D721Med (cell line): ENCODE measurements around the gene WFIKKN1.

Source experiments
- DNase-seq: peaks from one replicate; pipeline ENCODE4 v3.0.0; 2011; ENCODE audit warnings: low spot score; ENCODE audit not compliant: insufficient read length
- FAIRE-seq: peaks from 2 replicates; lab custom pipeline; 2011; peaks lifted over from hg19 to GRCh38; lab: Jason Lieb, UNC
- TF ChIP-seq, protein P1 (sequence below): IDR thresholded peaks from 2 replicates; pipeline ENCODE4 v1.5.1; 2012; ENCODE audit warnings: mild to moderate bottlenecking, control low read depth; ENCODE audit not compliant: insufficient read depth; ENCODE audit errors: missing control alignments

The WFIKKN1 gene

GRCh38 chr16:629185-629832, 1.5 kb upstream of the WFIKKN1 start:
- DNase-seq (no peak), FAIRE-seq (no peak)

DNA sequence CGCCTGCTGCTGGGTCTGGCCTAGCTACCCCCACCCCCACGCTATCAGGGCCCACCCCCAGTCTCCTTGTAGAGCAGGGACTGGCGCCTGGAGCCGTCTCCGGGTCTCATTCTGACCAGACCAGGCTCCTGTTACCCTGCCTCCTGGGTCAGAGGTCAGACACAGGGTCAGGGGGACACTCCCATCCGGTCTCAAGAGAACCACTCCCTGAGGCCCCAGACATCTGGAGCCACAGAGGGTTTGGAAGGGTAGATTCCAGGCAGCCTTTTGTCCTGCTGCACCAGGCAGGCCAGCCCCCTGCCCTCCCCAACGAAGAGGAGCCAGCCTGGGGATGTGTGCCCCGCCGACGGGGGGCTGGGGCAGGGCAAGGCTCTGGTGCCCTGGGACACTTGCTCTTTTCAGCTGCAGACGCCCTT, 944 bp upstream of the WFIKKN1 start:
- no peak for FAIRE-seq
- TF ChIP-seq, protein P1, sequence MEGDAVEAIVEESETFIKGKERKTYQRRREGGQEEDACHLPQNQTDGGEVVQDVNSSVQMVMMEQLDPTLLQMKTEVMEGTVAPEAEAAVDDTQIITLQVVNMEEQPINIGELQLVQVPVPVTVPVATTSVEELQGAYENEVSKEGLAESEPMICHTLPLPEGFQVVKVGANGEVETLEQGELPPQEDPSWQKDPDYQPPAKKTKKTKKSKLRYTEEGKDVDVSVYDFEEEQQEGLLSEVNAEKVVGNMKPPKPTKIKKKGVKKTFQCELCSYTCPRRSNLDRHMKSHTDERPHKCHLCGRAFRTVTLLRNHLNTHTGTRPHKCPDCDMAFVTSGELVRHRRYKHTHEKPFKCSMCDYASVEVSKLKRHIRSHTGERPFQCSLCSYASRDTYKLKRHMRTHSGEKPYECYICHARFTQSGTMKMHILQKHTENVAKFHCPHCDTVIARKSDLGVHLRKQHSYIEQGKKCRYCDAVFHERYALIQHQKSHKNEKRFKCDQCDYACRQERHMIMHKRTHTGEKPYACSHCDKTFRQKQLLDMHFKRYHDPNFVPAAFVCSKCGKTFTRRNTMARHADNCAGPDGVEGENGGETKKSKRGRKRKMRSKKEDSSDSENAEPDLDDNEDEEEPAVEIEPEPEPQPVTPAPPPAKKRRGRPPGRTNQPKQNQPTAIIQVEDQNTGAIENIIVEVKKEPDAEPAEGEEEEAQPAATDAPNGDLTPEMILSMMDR, result no peak
- no peak for DNase-seq

More at GRCh38 chr16:629185-629832, 1.5 kb upstream of the WFIKKN1 start:
- TF ChIP-seq, protein P1, result no peak

DNA sequence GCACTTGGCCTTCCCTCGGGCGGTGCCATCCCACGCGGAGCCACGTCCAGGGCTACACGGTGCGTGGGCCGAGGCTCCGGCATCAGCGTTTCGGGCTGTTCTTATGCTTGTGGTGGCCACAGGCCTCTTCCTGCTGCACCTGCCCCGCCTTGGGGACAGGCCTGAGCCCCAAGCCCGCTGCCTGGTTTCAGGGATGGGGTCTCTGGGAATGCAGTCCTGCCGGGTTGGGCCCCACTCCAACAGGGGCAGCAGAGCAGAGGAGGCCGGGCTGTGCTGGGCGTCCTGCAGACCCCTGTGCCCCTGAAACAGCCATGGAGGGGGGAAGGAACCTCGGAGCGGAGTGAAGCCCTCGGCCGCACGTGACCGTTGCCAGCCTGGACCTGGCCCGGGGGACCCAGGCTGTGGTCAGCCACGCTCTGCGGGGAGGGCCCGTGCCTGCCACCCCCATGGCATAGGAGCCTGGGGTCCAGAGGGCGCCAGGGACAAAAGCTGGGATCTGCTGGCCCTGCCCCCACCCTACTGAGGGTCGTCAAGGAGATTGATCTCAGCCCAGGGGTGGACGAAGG, 453 bp upstream of the WFIKKN1 start:
- DNase-seq (no peak), FAIRE-seq (no peak)
- TF ChIP-seq, protein P1, result no peak

DNA sequence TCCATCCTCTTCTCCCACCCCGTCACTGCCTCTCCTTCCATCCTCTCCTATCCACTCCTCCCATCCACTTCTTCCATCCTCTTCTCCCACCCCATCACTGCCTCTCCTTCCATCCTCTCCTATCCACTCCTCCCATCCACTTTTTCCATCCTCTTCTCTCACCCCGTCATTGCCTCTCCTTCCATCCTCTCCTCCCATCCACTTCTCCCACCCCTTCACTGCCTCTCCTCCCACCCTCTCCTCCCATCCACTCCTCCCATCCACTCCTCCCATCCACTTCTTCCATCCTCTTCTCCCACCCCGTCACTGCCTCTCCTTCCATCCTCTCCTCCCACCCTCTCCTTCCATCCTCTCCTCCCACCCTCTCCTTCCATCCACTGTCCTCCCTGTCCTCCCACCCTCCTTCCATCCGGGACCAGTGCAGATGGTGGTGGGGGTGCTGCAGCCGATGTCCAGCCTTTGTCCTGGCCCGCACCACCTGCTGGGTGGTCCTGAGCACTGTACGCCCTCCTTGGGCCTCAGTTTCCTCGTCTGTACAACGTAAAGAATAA, 1.1 kb downstream of the WFIKKN1 start:
- no peak for DNase-seq
- TF ChIP-seq, protein P1, result no peak
- no peak for FAIRE-seq

- FAIRE-seq (no peak), DNase-seq (no peak)
- TF ChIP-seq, protein P1, result no peak
Observed at GRCh38 chr16:632486-633335, 1.9 kb downstream of the WFIKKN1 start.

- TF ChIP-seq, protein P1, result no peak
- DNase-seq (no peak), FAIRE-seq (no peak)
Observed at GRCh38 chr16:633336-634050, 2.7 kb downstream of the WFIKKN1 start.
